Neural cell (in vitro differentiated cells): ENCODE data around the gene WDR11. TPM values are rescaled to one million over a fixed set of nuclear protein-coding genes. Genes with fewer than 3 reads are reported as not detected.

Source experiments
- H2AFZ ChIP-seq: fragments of 200-600, 300-800 bp; sonication (generic), shearing (Covaris generic); 2 replicates; pipeline ENCODE4 v1.6.0; 2014; ENCODE audit warnings: low read depth, mild to moderate bottlenecking, antibody characterized with exemption, low read length, moderate library complexity
- H3F3A ChIP-seq: fragments of 200-600 bp; shearing (Covaris generic); 2 replicates; pipeline ENCODE4 v1.6.1; 2016; ENCODE audit warnings: mild to moderate bottlenecking, moderate library complexity, mixed read lengths, antibody characterized with exemption, low read length; ENCODE audit not compliant: insufficient read depth, poor library complexity, severe bottlenecking
- H3K27ac ChIP-seq: fragments of 200-600, 300-800 bp; sonication (generic), shearing (Covaris generic); 2 replicates; pipeline ENCODE4 v1.5.1; 2014; ENCODE audit warnings: mild to moderate bottlenecking, low read length, moderate library complexity
- H3K27me3 ChIP-seq: fragments of 300-800, 200-600 bp; sonication (generic), shearing (Covaris generic); 2 replicates; pipeline ENCODE4 v1.6.0; 2014; ENCODE audit warnings: mild to moderate bottlenecking, low read depth, low read length, moderate library complexity; ENCODE audit not compliant: insufficient read depth
- H3K36me3 ChIP-seq: fragments of 300-800, 200-600 bp; sonication (generic), shearing (Covaris generic); 2 replicates; pipeline ENCODE4 v1.5.1; 2014; ENCODE audit warnings: mild to moderate bottlenecking, antibody characterized with exemption, low read length, moderate library complexity; ENCODE audit not compliant: insufficient read depth
- H3K4me2 ChIP-seq: fragments of 300-800, 200-600 bp; sonication (generic), shearing (Covaris generic); 2 replicates; pipeline ENCODE4 v1.6.0; 2014; ENCODE audit warnings: mild to moderate bottlenecking, low read length
- H3K4me3 ChIP-seq: fragments of 300-800, 200-600 bp; sonication (generic), shearing (Covaris generic); 2 replicates; pipeline ENCODE4 v1.5.1; 2014; ENCODE audit warnings: mild to moderate bottlenecking, low read length, moderate library complexity
- H3K79me2 ChIP-seq: fragments of 200-600 bp; shearing (Covaris generic); replicated peaks from 2 replicates; pipeline ENCODE4 v1.6.0; 2014; ENCODE audit warnings: mild to moderate bottlenecking, low read length, moderate library complexity; ENCODE audit not compliant: insufficient read depth
- H3K9ac ChIP-seq: fragments of 300-800, 200-600 bp; sonication (generic), shearing (Covaris generic); 2 replicates; pipeline ENCODE4 v1.6.1; 2016; ENCODE audit warnings: mild to moderate bottlenecking, low read length, mixed read lengths
- H3K9me2 ChIP-seq: fragments of 200-600 bp; shearing (Covaris generic); 2 replicates; pipeline ENCODE4 v1.6.1; 2016; ENCODE audit warnings: mild to moderate bottlenecking, low read length, mixed read lengths; ENCODE audit not compliant: insufficient read depth
- H3K9me3 ChIP-seq: fragments of 200-600, 300-800 bp; sonication (generic), shearing (Covaris generic); 2 replicates; pipeline ENCODE4 v1.6.1; 2016; ENCODE audit warnings: mild to moderate bottlenecking, mixed run types, low read length, moderate library complexity, mixed read lengths
- H4K20me1 ChIP-seq: fragments of 200-600 bp; shearing (Covaris generic); 2 replicates; pipeline ENCODE4 v1.6.1; 2016; ENCODE audit warnings: mild to moderate bottlenecking, mixed run types; ENCODE audit not compliant: insufficient read depth
- EP300 ChIP-seq: fragments of 450-650 bp; conservative IDR thresholded peaks from 2 replicates; pipeline ENCODE4 v1.6.1; 2014; ENCODE audit warnings: antibody characterized with exemption, mild to moderate bottlenecking, moderate library complexity; ENCODE audit not compliant: poor library complexity, severe bottlenecking
- EZH2 ChIP-seq: fragments of 200-600, 300-800 bp; shearing (Covaris generic), sonication (generic); IDR thresholded peaks from 2 replicates; pipeline ENCODE4 v1.6.1; 2014; ENCODE audit warnings: antibody characterized with exemption, low read length, borderline replicate concordance, mild to moderate bottlenecking; ENCODE audit not compliant: insufficient read depth, poor library complexity, severe bottlenecking
- MXI1 ChIP-seq: fragments of 450-650 bp; conservative IDR thresholded peaks from 2 replicates; pipeline ENCODE4 v1.6.1; 2014; ENCODE audit warnings: antibody characterized with exemption, mild to moderate bottlenecking; ENCODE audit not compliant: poor library complexity, severe bottlenecking
- POLR2AphosphoS5 ChIP-seq: IDR thresholded peaks from 2 replicates; pipeline ENCODE4 v1.6.1; 2012
- RAD21 ChIP-seq: fragments of 450-650 bp; conservative IDR thresholded peaks from 2 replicates; pipeline ENCODE4 v1.6.1; 2014; ENCODE audit warnings: antibody characterized with exemption, mild to moderate bottlenecking, moderate library complexity
- SMC3 ChIP-seq: fragments of 450-650 bp; conservative IDR thresholded peaks from 2 replicates; pipeline ENCODE4 v1.6.1; 2014; ENCODE audit warnings: antibody characterized with exemption, mild to moderate bottlenecking, moderate library complexity; ENCODE audit not compliant: poor library complexity
- TAF1 ChIP-seq: IDR thresholded peaks from 2 replicates; pipeline ENCODE4 v1.6.1; 2012; ENCODE audit warnings: low read depth
- polyA plus RNA-seq: library from polyadenylated mRNA; depleted of rRNA; stranded (reverse); fragments of >200 nt; gene quantifications from 2 replicates; pipeline ENCODE4 v1.2.3, GENCODE V29; 2014
- TF ChIP-seq, protein P1 (sequence below): fragments of 450-650 bp; IDR thresholded peaks from 2 replicates; pipeline ENCODE4 v1.5.1; 2014; ENCODE audit warnings: antibody characterized with exemption, mild to moderate bottlenecking, moderate library complexity; ENCODE audit not compliant: poor library complexity, severe bottlenecking
- TF ChIP-seq, protein P2 (sequence below): IDR thresholded peaks from 2 replicates; pipeline ENCODE4 v1.6.1; 2012; ENCODE audit warnings: borderline replicate concordance

The WDR11 gene
- polyA plus RNA-seq, 1 donor from 2014 or later, result 160 TPM

DNA sequence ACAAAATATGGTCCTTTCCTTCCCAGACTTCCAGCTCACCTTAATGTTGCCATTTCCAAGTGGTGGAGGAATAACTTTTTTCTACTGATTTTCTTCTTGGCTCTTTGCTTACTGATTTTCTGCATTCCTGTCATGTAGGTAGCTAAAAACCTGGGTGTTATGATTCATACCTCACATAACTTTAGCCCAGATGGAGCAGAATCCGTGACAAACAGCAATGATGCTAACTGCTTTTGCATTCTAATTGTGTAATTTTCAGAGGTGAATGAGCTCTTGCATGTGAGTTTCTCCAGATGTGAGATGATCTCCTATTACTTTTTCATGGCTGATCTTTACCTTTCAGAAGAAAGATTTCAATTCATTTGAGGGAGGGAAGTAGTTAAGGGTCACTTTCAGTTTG is 43.4 kb downstream of the WDR11 start:
- no peak overlapping the region for H3K9ac ChIP-seq
- no peak for TF ChIP-seq EZH2
- TF ChIP-seq SMC3, result no peak
- no peak for TF ChIP-seq POLR2AphosphoS5
- TF ChIP-seq, protein P1, sequence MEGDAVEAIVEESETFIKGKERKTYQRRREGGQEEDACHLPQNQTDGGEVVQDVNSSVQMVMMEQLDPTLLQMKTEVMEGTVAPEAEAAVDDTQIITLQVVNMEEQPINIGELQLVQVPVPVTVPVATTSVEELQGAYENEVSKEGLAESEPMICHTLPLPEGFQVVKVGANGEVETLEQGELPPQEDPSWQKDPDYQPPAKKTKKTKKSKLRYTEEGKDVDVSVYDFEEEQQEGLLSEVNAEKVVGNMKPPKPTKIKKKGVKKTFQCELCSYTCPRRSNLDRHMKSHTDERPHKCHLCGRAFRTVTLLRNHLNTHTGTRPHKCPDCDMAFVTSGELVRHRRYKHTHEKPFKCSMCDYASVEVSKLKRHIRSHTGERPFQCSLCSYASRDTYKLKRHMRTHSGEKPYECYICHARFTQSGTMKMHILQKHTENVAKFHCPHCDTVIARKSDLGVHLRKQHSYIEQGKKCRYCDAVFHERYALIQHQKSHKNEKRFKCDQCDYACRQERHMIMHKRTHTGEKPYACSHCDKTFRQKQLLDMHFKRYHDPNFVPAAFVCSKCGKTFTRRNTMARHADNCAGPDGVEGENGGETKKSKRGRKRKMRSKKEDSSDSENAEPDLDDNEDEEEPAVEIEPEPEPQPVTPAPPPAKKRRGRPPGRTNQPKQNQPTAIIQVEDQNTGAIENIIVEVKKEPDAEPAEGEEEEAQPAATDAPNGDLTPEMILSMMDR, result no peak
- TF ChIP-seq EP300, result no peak
- TF ChIP-seq TAF1, result no peak
- no peak for TF ChIP-seq RAD21
- TF ChIP-seq MXI1, result no peak
- TF ChIP-seq, protein P2, sequence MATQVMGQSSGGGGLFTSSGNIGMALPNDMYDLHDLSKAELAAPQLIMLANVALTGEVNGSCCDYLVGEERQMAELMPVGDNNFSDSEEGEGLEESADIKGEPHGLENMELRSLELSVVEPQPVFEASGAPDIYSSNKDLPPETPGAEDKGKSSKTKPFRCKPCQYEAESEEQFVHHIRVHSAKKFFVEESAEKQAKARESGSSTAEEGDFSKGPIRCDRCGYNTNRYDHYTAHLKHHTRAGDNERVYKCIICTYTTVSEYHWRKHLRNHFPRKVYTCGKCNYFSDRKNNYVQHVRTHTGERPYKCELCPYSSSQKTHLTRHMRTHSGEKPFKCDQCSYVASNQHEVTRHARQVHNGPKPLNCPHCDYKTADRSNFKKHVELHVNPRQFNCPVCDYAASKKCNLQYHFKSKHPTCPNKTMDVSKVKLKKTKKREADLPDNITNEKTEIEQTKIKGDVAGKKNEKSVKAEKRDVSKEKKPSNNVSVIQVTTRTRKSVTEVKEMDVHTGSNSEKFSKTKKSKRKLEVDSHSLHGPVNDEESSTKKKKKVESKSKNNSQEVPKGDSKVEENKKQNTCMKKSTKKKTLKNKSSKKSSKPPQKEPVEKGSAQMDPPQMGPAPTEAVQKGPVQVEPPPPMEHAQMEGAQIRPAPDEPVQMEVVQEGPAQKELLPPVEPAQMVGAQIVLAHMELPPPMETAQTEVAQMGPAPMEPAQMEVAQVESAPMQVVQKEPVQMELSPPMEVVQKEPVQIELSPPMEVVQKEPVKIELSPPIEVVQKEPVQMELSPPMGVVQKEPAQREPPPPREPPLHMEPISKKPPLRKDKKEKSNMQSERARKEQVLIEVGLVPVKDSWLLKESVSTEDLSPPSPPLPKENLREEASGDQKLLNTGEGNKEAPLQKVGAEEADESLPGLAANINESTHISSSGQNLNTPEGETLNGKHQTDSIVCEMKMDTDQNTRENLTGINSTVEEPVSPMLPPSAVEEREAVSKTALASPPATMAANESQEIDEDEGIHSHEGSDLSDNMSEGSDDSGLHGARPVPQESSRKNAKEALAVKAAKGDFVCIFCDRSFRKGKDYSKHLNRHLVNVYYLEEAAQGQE, result no peak
- H3K27me3 ChIP-seq, result no peaks in the 10 kb centered on the region
- H3K9me2 ChIP-seq, result no peaks in the 10 kb centered on the region
- H3K27ac ChIP-seq, result no peak overlapping the region
- no peak overlapping the region for H3K4me2 ChIP-seq
- no peaks in the 10 kb centered on the region for H4K20me1 ChIP-seq
- H3F3A ChIP-seq, result no peaks in the 10 kb centered on the region
- H3K36me3 ChIP-seq, result no peaks in the 10 kb centered on the region
- H3K4me3 ChIP-seq, result no peak overlapping the region
- no peaks in the 10 kb centered on the region for H3K79me2 ChIP-seq
- no peaks in the 10 kb centered on the region for H3K9me3 ChIP-seq
- H2AFZ ChIP-seq, result no peak overlapping the region

DNA sequence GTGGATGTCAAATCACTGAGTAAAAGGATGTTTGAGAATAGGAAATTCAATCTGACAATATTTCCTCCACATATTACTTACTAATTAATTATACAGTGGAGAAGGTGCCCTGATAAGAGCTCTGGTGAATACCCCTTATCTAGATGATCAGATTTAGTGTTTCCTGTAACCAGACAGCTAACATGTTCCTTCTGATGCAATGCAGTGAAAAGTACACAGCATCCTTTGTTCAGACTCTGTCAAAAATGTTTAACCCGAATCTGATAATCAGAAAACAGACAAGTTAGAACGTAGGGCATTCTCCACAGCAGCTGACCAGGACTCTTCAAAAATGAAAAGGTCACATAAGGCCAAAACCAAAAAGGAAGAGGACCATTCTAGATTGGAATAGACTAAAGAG is 46.2 kb downstream of the WDR11 start:
- Histone ChIP-seq H3K9ac (no peak overlapping the region), H3K9me2 (no peaks in the 10 kb centered on the region), H3K4me3 (no peak overlapping the region), H3K9me3 (no peaks in the 10 kb centered on the region), H3F3A (no peaks in the 10 kb centered on the region), H3K79me2 (no peaks in the 10 kb centered on the region), H4K20me1 (no peaks in the 10 kb centered on the region), H3K36me3 (peaks cover 4% of the 10 kb centered on the region), H2AFZ (no peak overlapping the region), H3K27me3 (no peaks in the 10 kb centered on the region), H3K4me2 (no peak overlapping the region), H3K27ac (no peak overlapping the region)
- TF ChIP-seq, protein P1, result no peak
- TF ChIP-seq SMC3 (no peak), RAD21 (no peak), EP300 (no peak), EZH2 (no peak)
- TF ChIP-seq, protein P2, result no peak
